Measurements from ENCODE around the gene SYNE3.

DNA sequence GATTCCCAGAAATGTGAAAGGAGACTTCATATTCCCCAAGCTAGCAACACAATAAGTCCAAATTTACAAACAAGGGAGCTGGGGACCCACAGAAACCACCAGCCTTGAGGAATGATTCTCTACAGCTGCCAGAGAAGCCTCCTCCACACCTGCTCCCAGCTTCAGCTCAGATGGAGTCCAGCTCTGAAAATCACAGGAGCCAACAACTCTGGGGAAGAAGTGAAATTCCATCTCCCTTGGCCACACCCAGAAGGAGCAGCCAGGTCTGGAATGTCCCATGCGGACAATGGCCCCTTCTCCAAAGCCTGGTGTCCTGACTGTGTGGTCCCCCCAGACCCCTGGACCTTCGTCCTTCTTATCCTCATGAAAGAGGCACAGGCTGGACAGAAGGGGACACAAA is 45.4 kb downstream of the SYNE3 start:
- TF ChIP-seq POLR2A (IDR thresholded peaks at IDR 0.05; ENCODE audit: low read depth): no peak
- TF ChIP-seq, protein P1, sequence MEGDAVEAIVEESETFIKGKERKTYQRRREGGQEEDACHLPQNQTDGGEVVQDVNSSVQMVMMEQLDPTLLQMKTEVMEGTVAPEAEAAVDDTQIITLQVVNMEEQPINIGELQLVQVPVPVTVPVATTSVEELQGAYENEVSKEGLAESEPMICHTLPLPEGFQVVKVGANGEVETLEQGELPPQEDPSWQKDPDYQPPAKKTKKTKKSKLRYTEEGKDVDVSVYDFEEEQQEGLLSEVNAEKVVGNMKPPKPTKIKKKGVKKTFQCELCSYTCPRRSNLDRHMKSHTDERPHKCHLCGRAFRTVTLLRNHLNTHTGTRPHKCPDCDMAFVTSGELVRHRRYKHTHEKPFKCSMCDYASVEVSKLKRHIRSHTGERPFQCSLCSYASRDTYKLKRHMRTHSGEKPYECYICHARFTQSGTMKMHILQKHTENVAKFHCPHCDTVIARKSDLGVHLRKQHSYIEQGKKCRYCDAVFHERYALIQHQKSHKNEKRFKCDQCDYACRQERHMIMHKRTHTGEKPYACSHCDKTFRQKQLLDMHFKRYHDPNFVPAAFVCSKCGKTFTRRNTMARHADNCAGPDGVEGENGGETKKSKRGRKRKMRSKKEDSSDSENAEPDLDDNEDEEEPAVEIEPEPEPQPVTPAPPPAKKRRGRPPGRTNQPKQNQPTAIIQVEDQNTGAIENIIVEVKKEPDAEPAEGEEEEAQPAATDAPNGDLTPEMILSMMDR (IDR thresholded peaks at IDR 0.05): no peak
